GM12872 (cell line): ENCODE results near the gene IFNGR2.
A peak's percentile ranks its signal among the peaks of the same experiment; 100 is the strongest.

ENCODE experiments used
- CTCF ChIP-seq: IDR thresholded peaks from 3 replicates; pipeline ENCODE4 v1.5.1; 2011; ENCODE audit warnings: low read depth, mild to moderate bottlenecking, low read length, moderate library complexity; ENCODE audit not compliant: insufficient read depth

The IFNGR2 gene

GRCh38 chr21:33371366-33371765, 31.8 kb upstream of the IFNGR2 start:
- TF ChIP-seq CTCF = no peak

- TF ChIP-seq CTCF = no peak
Observed at GRCh38 chr21:33372582-33372981, 30.6 kb upstream of the IFNGR2 start.

GRCh38 chr21:33373451-33373850, 29.8 kb upstream of the IFNGR2 start:
- TF ChIP-seq CTCF = no peak

- no peak for TF ChIP-seq CTCF
Observed at GRCh38 chr21:33374080-33374449, 29.1 kb upstream of the IFNGR2 start.

- peak; percentile 71 for TF ChIP-seq CTCF
Observed at GRCh38 chr21:33374450-33375096, 28.6 kb upstream of the IFNGR2 start.

- TF ChIP-seq CTCF = no peak
Observed at GRCh38 chr21:33375101-33375644, 28.0 kb upstream of the IFNGR2 start.

GRCh38 chr21:33377221-33377920, 25.8 kb upstream of the IFNGR2 start:
- no peak for TF ChIP-seq CTCF
